Mesodermal cell (in vitro differentiated cells): ENCODE data around the gene WDR54.
"Not testable (repeated sequence)": the region's sequence is repeated elsewhere in the genome, so short reads cannot be mapped to it uniquely, and the experiment has no call there.

Experiments used
- H3K27ac ChIP-seq: 2 replicates; pipeline ENCODE4 v1.7.0; 2013; ENCODE audit warnings: mild to moderate bottlenecking, low read depth, low read length, moderate library complexity; ENCODE audit not compliant: severe bottlenecking
- H3K36me3 ChIP-seq: 2 replicates; pipeline ENCODE4 v1.7.1; 2013; ENCODE audit warnings: mild to moderate bottlenecking, low read length, moderate library complexity; ENCODE audit not compliant: control insufficient read depth, insufficient read depth
- H3K4me1 ChIP-seq: one replicate; pipeline ENCODE4 v1.7.1; 2013; ENCODE audit warnings: mild to moderate bottlenecking, low read length; ENCODE audit not compliant: insufficient read depth, control insufficient read depth, poor library complexity, severe bottlenecking
- H3K4me3 ChIP-seq: 2 replicates; pipeline ENCODE4 v1.7.0; 2013; ENCODE audit warnings: low read length, control low read depth, mild to moderate bottlenecking; ENCODE audit not compliant: insufficient read depth, poor library complexity, severe bottlenecking; ENCODE audit errors: extremely low read depth
- H3K9me3 ChIP-seq: 2 replicates; pipeline ENCODE4 v1.7.1; 2013; ENCODE audit warnings: mild to moderate bottlenecking, low read length, moderate library complexity; ENCODE audit not compliant: control insufficient read depth
- WGBS, 2 experiments: methylation state at CpG; one replicate each; pipeline ENCODE4 v1.1.5; 2013; ENCODE audit warnings: missing lambda C conversion rate in 2 of 2; ENCODE audit not compliant: insufficient coverage in 2 of 2; 5-methylcytosine and 5-hydroxymethylcytosine counted together

The WDR54 gene

GRCh38 chr2:74457549-74458131 is 36.1 kb downstream of the WDR54 start:
- peak overlapping the region; percentile 97 for H3K4me3 ChIP-seq
- H3K36me3 ChIP-seq = peaks cover 25% of the 10 kb centered on the region
- peaks cover 17% of the 10 kb centered on the region for H3K4me1 ChIP-seq
- H3K27ac ChIP-seq = peak overlapping the region; percentile 94
- WGBS, 2 experiments = 0% methylated on average over 27 to 39 of the region's 46 CpGs
- no peaks in the 10 kb centered on the region for H3K9me3 ChIP-seq

- Histone ChIP-seq H3K9me3 (no peaks in the 10 kb centered on the region), H3K4me3 (peak within 1 kb of the TSS; percentile 97), H3K4me1 (peaks cover 17% of the 10 kb centered on the region), H3K36me3 (peaks cover 32% of the 10 kb centered on the region), H3K27ac (peak within 1 kb of the TSS; percentile 94)
- 0 to 1% methylated on average over 12 to 18 of the region's 38 CpGs for WGBS, 2 experiments
Observed at GRCh38 chr2:74458132-74458937, 36.8 kb downstream of the WDR54 start, which contains the start of gene WBP1. Gene WBP1, plus strand, starts transcription at chr2:74458438. Its CDS starts 165 bp downstream, at chr2:74458603.

GRCh38 chr2:74458938-74459363 is 37.4 kb downstream of the WDR54 start:
- 19% methylated on average over 7 of the region's 10 CpGs; no CpG with 5 or more reads in 1 of the 2 experiments for WGBS, 2 experiments

GRCh38 chr2:74459503-74460118 is 38.1 kb downstream of the WDR54 start:
- 82 to 84% methylated on average over 10 to 13 of the region's 13 CpGs for WGBS, 2 experiments
- Histone ChIP-seq H3K4me1 (peaks cover 19% of the 10 kb centered on the region), H3K4me3 (peak overlapping the region; percentile 97), H3K36me3 (peaks cover 33% of the 10 kb centered on the region)
- not testable (repeated sequence) for H3K27ac ChIP-seq, H3K9me3 ChIP-seq

More at GRCh38 chr2:74458938-74459363, 37.4 kb downstream of the WDR54 start:
- H3K9me3 ChIP-seq = no peaks in the 10 kb centered on the region
- peak overlapping the region; percentile 97 for H3K4me3 ChIP-seq
- peak overlapping the region; percentile 53 for H3K27ac ChIP-seq
- peaks cover 17% of the 10 kb centered on the region for H3K4me1 ChIP-seq
- H3K36me3 ChIP-seq = peaks cover 33% of the 10 kb centered on the region

- H3K4me1 ChIP-seq = peaks cover 19% of the 10 kb centered on the region
- H3K9me3 ChIP-seq, H3K4me3 ChIP-seq, H3K27ac ChIP-seq: not testable (repeated sequence)
- H3K36me3 ChIP-seq = peaks cover 33% of the 10 kb centered on the region
- 96 to 100% methylated on average over 2 to 3 of the region's 10 CpGs for WGBS, 2 experiments
Observed at GRCh38 chr2:74460187-74460586, 38.7 kb downstream of the WDR54 start.

- H3K4me1 ChIP-seq = peaks cover 15% of the 10 kb centered on the region
- H3K9me3 ChIP-seq = no peaks in the 10 kb centered on the region
- WGBS, 2 experiments = 93 to 97% methylated on average over 24 of the region's 27 CpGs
- H3K27ac ChIP-seq = no peak overlapping the region
- peaks cover 33% of the 10 kb centered on the region for H3K36me3 ChIP-seq
- H3K4me3 ChIP-seq = no peak overlapping the region
Observed at GRCh38 chr2:74461187-74462053, 39.9 kb downstream of the WDR54 start.

GRCh38 chr2:74462054-74462785 is 40.7 kb downstream of the WDR54 start:
- Histone ChIP-seq H3K4me3 (no peak overlapping the region), H3K4me1 (peaks cover 7% of the 10 kb centered on the region), H3K27ac (no peak overlapping the region), H3K36me3 (peaks cover 33% of the 10 kb centered on the region), H3K9me3 (no peaks in the 10 kb centered on the region)
- 92 to 97% methylated on average over 18 to 20 of the region's 20 CpGs for WGBS, 2 experiments

- no peaks in the 10 kb centered on the region for H3K9me3 ChIP-seq
- WGBS, 2 experiments = 85 to 100% methylated on average over 4 of the region's 4 CpGs
- H3K27ac ChIP-seq = no peak overlapping the region
- H3K4me3 ChIP-seq = no peak overlapping the region
- peaks cover 33% of the 10 kb centered on the region for H3K36me3 ChIP-seq
- H3K4me1 ChIP-seq = peaks cover 7% of the 10 kb centered on the region
Observed at GRCh38 chr2:74462786-74463105, 41.2 kb downstream of the WDR54 start.

GRCh38 chr2:74464406-74464805 is 42.9 kb downstream of the WDR54 start:
- 15 to 16% methylated on average over 7 to 13 of the region's 13 CpGs for WGBS, 2 experiments
- Histone ChIP-seq H3K27ac (no peak overlapping the region), H3K4me1 (peaks cover 4% of the 10 kb centered on the region), H3K9me3 (no peaks in the 10 kb centered on the region), H3K4me3 (peak overlapping the region; percentile 89), H3K36me3 (peaks cover 33% of the 10 kb centered on the region)

- not testable (repeated sequence) for H3K4me1 ChIP-seq, H3K4me3 ChIP-seq, H3K27ac ChIP-seq, H3K9me3 ChIP-seq
- peaks cover 17% of the 10 kb centered on the region for H3K36me3 ChIP-seq
- 89 to 96% methylated on average over 8 to 11 of the region's 12 CpGs for WGBS, 2 experiments
Observed at GRCh38 chr2:74470742-74471141, 49.2 kb downstream of the WDR54 start.
